Measurements from ENCODE around the gene PET100.
A peak's percentile ranks its signal among the peaks of the same experiment; 100 is the strongest.

Gene PET100

DNA sequence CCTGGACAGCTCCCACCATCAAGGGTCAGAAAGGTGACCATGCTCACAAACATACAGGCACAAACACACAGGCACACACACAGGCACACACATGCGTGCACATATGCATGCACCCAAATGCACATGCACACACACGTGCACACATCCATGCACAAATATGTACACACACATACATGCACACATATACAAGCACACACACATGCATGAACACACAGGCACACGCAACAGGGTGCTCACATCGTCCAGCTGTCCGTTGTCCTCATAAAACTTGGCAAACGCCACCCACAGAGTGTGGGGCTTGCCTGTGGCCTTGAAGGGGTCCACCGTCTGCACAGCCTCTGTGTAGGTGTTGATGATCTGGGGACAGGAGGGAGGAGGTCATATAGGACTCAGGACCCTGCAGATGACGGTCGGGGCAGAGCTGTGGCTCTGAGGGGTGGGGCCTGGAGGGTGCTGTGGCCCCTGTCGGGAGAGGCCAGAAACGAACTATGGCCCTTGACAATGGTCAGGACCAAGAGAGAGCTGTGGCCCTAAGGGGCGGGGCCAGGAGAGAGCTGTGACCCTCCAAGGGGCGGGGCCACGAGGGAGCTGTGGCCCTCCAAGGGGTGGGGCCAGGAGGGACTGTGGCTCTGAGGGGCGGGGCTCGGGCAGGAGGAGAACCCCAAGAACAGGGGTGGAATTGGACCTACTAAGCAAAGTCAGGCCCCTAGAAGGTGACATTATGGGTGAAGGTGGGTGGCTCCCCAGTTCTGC lies 6.5 kb upstream of the PET100 start:
- H3K27me3 Mint-ChIP-seq = no peaks in the 10 kb centered on the region
- peaks cover 16% of the 10 kb centered on the region for H3K4me1 Mint-ChIP-seq
- H3K4me3 Mint-ChIP-seq = no peak overlapping the region
- no peak overlapping the region for H3K27ac Mint-ChIP-seq
- H3K9me3 Mint-ChIP-seq = no peaks in the 10 kb centered on the region
- peaks cover 15% of the 10 kb centered on the region for H3K36me3 Mint-ChIP-seq

DNA sequence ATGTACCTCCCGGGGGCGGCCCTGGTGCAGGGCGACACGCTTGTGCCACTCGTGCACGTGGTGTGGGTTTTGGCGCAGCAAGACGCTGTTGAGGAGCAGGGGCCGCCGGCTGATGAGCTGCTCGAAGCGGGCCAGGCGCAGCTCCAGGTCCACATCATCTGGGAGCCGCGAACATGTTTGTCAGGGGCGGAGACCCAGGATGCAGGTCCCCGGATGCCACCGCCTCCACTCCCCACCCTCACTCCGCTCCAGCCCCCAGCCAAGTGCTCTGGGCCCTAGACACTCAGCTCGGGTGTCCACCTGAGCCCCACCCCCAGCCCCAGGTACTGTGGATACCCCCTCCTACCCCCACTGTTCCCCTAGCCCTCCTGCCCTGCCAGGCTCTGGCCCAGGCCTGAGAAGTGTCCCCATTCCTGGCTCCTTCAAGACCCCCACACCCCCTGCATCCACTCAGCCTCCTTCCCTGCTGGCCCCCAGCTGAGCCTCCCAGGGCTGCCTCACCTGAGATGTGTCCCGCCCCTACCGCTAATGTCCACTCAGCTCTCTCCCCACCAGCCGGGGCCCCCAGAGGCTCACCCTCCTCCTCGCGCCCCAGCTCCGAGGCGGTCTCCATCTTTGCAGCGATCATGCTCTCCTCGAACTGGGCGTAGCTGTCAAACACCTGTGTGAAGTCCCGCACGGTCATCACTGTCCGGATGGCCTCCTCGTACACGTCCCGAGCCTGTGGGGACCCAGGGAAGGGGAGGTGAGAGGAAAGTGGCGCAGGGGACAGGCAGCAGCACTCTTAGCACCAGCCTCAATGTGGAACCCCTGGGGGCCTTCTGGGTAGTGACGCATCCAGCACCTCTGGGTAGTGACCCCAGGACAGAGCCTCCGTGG lies 5.6 kb upstream of the PET100 start:
- H3K9me3 Mint-ChIP-seq = no peaks in the 10 kb centered on the region
- H3K4me3 Mint-ChIP-seq = no peak overlapping the region
- H3K36me3 Mint-ChIP-seq = peaks cover 7% of the 10 kb centered on the region
- H3K4me1 Mint-ChIP-seq = peaks cover 24% of the 10 kb centered on the region
- H3K27ac Mint-ChIP-seq = no peak overlapping the region
- H3K27me3 Mint-ChIP-seq = no peaks in the 10 kb centered on the region

DNA sequence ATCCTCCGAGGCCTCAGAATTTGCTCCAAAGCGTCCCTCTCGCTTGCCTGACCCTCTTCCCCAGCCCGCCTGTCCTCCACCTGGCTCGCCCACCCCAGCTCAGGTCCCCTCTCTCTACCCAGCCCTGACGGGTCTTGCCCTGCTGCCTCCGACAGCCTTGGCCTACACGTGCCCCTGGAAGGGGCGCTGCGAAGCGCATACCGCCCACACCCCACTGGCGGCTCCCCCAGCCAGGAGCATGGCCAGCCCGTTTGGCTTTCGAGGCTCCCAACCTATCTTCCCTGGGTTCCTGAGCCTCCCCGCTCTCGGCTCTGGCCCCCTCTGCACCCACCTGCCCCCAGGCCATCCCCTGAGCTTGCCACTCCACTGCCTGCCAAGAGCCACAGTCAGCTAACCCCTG lies 4.8 kb upstream of the PET100 start:
- H3K27me3 Mint-ChIP-seq = no peaks in the 10 kb centered on the region
- H3K4me1 Mint-ChIP-seq = peaks cover 33% of the 10 kb centered on the region
- H3K36me3 Mint-ChIP-seq = peaks cover 14% of the 10 kb centered on the region
- H3K9me3 Mint-ChIP-seq = no peaks in the 10 kb centered on the region
- H3K4me3 Mint-ChIP-seq = no peak overlapping the region
- no peak overlapping the region for H3K27ac Mint-ChIP-seq

DNA sequence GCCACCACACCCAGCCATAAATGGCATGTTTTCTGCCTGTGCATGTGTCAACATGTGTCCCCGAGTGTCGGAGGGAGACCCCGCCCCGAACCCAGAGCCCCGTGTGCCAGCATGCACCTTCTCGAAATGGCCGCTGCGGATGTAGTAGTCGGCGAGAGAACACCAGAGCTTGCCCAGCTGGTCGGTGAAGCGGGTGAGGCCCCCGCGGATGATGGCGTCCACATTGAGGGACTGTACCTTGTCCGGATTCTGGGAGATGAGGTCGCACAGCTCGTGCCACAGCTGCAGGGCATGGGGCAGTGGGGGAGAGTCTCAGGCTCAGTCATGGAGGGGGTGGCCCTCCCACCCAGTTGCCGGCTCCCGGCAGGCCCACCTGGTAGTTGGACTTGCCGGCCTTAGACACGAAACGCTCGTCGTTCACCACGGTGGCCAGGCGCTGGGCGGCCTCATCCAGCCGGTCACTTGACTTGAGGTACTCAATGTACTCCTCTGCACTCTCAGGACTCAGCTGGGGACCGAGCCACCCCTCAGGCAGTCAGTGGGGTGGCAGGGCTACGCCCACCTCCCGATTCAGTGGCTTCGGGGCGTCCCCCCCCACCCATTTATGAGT lies 3.7 kb upstream of the PET100 start:
- peaks cover 14% of the 10 kb centered on the region for H3K36me3 Mint-ChIP-seq
- H3K9me3 Mint-ChIP-seq = no peaks in the 10 kb centered on the region
- H3K27ac Mint-ChIP-seq = no peak overlapping the region
- H3K4me1 Mint-ChIP-seq = peaks cover 42% of the 10 kb centered on the region
- no peak overlapping the region for H3K4me3 Mint-ChIP-seq
- H3K27me3 Mint-ChIP-seq = no peaks in the 10 kb centered on the region

DNA sequence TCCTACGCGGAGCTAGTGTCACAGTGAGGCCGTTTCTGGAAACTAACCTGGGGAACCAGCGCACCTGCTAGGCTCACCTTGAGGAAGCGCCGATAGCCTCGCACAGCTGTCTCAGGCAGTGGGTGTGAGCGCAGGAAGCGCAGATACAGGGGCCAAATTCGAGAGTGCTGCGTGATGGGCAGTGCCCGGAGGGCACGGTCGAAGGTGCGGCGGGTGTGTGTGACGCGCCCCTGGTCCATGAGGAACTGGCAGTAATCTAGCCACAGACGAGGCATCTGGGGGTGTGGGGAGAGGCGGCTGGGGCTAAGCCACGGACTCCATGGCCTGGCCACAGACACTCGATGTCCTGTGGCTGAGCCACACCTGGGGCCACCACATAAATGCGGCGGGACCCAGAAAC lies 2.4 kb upstream of the PET100 start:
- H3K36me3 Mint-ChIP-seq = peaks cover 14% of the 10 kb centered on the region

DNA sequence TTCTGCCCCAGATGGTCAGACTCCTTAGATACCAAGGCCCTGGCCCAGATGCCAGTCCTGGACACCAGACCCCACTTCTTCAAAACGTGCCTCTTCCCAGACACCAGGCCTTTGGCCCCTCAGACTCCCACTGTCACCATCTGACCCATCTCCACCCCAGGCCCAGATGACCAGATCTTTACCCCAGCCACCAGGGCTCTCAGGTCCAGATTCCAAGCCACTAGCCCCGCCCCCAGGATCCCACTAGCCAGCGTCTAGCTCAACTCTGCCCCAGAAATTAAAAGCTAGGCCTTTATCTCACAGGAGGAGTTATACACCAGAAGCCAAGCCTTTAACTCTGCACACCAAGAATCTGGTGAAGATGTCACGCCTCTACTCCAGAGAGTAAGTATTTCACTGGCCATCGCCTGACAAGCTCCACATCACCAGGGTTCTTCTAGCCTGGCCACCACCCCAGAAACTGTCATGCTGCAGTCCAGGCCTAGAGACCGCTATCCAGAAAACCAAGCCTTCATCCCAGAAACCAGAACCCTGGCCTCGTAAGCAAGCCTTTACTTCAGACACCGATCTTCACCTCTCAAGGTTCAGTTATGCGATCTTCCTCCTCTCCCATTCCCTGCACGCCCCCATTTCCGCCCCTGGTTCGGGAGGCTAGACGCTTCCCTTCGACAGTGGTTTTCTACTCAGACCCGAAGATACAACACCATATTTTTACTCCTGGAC lies 843 bp upstream of the PET100 start:
- Mint-ChIP-seq H3K27ac (peak overlapping the region; percentile 99), H3K9me3 (no peaks in the 10 kb centered on the region), H3K36me3 (peaks cover 9% of the 10 kb centered on the region), H3K27me3 (no peaks in the 10 kb centered on the region), H3K4me1 (peaks cover 41% of the 10 kb centered on the region), H3K4me3 (peak overlapping the region; percentile 99)

More for the DNA sequence above, 2.4 kb upstream of the PET100 start:
- Mint-ChIP-seq H3K4me1 (peaks cover 44% of the 10 kb centered on the region), H3K27me3 (no peaks in the 10 kb centered on the region), H3K4me3 (peak overlapping the region; percentile 11), H3K27ac (no peak overlapping the region), H3K9me3 (no peaks in the 10 kb centered on the region)

DNA sequence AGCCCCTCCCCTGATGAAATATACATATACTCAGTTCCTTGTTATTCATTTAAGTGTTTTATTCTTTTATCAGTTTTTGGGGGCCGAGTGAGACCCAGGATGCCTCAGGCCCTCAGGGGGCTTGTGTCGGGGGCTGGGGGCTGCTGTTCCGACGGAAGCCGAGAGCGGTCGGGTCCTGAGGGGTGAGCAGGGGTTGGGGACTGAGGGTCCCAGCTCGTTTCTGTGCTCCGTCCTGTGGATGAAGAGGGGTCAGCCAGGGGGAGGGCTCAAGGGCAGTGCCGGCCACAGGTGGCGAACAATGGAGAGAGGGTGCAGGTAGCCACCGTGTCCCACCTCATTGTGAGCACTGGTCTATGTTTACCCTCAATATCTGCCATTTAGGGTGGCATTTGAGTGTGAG lies 2.0 kb downstream of the PET100 start:
- Mint-ChIP-seq H3K4me3 (peak overlapping the region; percentile 30), H3K27ac (no peak overlapping the region), H3K9me3 (no peaks in the 10 kb centered on the region), H3K36me3 (peaks cover 9% of the 10 kb centered on the region), H3K4me1 (peaks cover 46% of the 10 kb centered on the region), H3K27me3 (no peaks in the 10 kb centered on the region)

DNA sequence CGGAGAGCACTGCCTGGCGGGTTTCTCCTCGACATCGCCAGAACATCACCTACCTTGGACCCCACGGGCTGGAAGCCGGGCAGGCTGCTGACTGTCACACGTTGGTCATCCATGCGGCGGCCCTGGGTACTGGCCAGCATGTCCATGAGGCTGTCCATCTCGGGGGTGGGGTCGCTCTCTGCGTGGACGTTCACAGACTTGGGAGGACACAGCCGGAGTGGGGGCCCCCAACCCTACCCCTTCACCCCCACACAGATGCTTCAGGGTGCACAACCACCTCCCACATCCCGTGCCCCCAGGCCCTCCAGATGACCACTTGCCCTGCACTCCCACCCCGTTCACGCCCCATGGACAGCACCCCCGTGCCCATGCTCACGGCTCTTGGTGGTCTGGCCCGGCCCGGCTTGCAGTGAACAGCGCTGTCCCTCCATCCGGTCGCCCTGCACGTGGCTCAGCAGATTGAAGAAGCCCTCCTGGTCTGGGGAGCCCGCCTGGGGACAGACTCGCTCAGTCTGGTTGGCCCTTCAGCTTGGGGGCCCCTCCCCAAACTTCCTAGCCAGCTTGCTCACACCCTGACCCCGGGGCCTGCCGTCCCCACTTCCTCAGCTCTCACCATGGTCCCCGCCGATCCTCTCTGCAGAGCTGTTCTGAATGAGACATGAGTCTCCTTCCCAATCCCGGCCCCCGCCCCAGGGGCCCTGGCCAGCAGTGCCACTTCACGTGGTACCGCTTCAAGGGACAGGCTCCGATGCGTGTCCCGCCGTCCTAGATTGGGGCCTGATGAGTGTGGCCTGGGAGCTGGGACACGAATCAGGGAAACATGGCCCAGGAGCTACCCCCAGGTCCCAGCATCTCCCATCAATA lies 3.0 kb downstream of the PET100 start:
- Mint-ChIP-seq H3K4me1 (peaks cover 43% of the 10 kb centered on the region), H3K9me3 (no peaks in the 10 kb centered on the region), H3K36me3 (peaks cover 7% of the 10 kb centered on the region), H3K27me3 (no peaks in the 10 kb centered on the region), H3K4me3 (no peak overlapping the region), H3K27ac (no peak overlapping the region)

DNA sequence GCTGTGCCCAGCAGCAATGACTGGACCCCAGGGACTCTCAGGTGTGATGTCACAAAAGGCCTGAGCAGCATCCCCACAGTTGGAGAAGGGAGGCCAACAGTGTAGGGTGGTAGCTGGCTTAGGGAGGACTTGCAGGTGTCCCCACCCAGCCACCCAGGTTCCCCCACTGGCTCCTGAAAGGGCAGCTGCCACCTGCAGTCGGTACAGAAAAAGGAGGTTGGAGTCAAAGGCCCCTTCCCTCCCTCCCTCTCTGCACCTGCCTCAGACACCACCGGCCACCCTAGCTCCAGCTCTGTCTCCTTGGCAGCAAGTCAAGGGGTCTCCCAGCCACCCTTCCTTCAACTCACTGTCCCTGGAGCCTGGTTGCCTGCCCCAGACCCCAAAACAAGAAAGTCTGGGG lies 4.1 kb downstream of the PET100 start, which contains the start of gene PCP2:
TSS of gene PCP2 (minus strand) at position 22 of the 400 bp plus-strand sequence. CDS start 262 bp downstream, outside the sequence.
- H3K4me1 Mint-ChIP-seq = peaks cover 43% of the 10 kb centered on the region
- peaks cover 7% of the 10 kb centered on the region for H3K36me3 Mint-ChIP-seq
- no peaks in the 10 kb centered on the region for H3K9me3 Mint-ChIP-seq
- H3K4me3 Mint-ChIP-seq = no peak within 1 kb of the TSS
- no peaks in the 10 kb centered on the region for H3K27me3 Mint-ChIP-seq
- H3K27ac Mint-ChIP-seq = no peak within 1 kb of the TSS

DNA sequence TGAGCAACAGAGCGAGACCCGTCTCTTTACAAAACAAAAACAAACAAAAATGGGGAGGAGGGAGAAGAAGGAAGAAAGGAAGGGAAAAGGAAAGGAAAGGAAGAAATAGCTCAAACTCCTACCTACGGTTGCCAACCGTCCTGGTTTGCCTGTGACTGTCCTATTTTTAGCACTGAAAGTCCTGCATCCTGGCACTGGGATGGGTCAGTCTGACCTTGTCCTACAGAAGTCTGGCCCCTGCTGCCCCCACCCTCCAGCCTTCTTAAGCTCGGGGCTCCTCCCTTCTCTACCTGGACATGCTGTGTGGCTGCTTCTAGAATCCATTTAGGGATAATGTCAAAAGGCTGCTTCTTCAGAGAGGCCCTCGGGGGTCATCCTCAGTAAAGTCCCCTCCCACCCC lies 6.1 kb downstream of the PET100 start:
- no peaks in the 10 kb centered on the region for H3K9me3 Mint-ChIP-seq
- H3K36me3 Mint-ChIP-seq = no peaks in the 10 kb centered on the region
- H3K27ac Mint-ChIP-seq = no peak overlapping the region
- H3K4me1 Mint-ChIP-seq = peaks cover 40% of the 10 kb centered on the region
- H3K27me3 Mint-ChIP-seq = no peaks in the 10 kb centered on the region
- peak overlapping the region; percentile 79 for H3K4me3 Mint-ChIP-seq

DNA sequence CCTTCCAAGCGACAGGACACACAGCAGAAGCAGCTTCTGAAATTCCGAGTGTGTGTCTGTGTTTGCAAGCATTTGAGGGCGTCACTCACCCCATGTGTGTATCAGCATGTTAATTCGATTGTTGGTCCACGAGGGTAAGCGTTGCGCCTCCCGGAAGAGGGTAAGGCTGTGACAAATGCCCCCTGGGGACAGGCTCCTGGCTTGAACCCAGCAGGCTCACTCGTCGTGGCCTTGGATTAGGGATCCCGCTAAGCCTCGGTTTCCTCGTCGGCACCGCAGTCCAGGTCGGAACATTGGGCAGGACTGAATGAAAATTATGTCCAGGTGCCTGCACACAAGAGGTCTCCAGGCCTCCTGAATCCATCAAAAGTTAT lies 6.7 kb downstream of the PET100 start:
- H3K4me3 Mint-ChIP-seq = peak overlapping the region; percentile 83
- H3K27me3 Mint-ChIP-seq = no peaks in the 10 kb centered on the region
- no peaks in the 10 kb centered on the region for H3K9me3 Mint-ChIP-seq
- H3K36me3 Mint-ChIP-seq = no peaks in the 10 kb centered on the region
- H3K4me1 Mint-ChIP-seq = peaks cover 36% of the 10 kb centered on the region
- no peak overlapping the region for H3K27ac Mint-ChIP-seq

DNA sequence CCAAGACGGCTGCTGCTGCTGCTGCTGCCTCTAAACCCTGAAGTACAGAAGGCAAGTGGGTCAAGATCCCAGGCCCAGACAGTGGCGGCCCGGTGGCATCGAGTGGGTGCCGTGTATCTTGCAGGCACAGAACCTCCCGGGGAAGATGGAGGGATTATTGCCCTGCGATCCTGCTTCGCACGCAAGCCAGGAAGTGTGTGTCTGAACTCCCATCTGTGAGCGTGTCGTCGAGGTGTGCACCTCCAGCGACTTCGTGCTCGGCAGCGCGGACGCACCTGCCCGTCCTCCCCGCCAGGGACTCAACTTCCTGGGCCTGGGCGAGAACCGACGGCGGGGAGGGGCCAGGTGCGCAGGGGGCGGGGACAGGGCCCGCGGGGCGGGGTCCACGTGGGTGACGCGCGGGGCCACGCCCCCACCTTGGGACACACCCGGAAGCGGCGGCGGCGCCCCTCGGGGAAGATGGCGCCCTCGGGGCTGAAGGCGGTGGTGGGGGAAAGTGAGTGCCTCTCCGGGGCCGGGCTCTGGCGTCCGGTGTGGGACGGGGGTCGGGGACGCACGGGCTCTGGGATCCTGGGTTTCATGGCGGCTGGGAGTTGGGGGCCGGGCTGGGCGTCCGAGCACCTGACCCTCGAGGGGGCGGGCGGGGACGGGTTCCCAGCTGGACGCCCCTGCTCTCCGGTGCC lies 7.2 kb downstream of the PET100 start, which contains the start of gene STXBP2:
TSS of gene STXBP2 (plus strand) at position 420 of the 683 bp plus-strand sequence. CDS start at position 460, 40 bp downstream.
- Mint-ChIP-seq H3K4me1 (peaks cover 36% of the 10 kb centered on the region), H3K9me3 (no peaks in the 10 kb centered on the region), H3K27me3 (no peaks in the 10 kb centered on the region), H3K27ac (peak within 1 kb of the TSS; percentile 74), H3K4me3 (peak within 1 kb of the TSS; percentile 83), H3K36me3 (no peaks in the 10 kb centered on the region)

DNA sequence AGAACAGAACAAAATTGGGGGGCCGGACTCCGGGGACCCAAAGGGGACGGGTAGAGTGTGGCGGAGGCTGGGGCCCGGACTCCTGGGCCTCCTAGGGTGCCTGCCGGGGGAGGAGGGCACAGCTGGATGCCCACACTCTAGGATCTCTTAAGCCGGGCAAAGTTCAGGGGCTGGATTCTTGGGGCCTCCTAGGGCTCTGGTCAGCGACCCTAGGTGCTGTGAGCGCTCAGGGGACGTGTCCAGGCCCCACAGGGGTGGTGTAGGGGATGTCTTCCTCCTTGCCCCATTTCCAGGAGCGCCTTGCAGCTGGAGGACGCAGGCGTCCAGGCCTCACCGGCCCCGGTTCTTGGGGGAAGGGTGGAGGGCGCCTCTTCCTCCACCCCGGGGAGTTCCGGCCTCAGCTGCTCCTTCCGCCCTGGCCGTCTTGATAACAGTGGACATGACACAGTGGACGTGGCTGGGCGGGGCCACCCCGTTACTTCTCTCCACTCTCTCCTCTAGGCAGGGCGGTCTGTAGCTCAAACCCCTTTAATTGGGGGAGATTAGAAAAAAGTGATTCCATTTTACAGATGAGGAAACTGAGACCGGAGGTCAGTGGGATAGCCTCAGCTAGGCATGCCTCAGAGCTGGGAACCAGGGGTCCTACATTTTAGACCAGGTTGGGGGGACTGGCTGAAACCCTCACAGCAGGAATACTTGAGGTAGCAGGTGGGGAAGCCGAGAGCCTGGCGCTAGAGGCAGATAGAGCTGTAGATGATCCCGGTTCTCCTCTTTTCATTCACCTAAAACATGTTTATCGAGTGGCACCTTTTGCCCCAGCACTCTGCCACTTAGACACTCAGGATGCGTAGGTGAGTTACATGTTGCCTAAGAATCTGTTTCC lies 8.0 kb downstream of the PET100 start:
- Mint-ChIP-seq H3K4me3 (peak overlapping the region; percentile 83), H3K27ac (peak overlapping the region; percentile 51), H3K4me1 (peaks cover 36% of the 10 kb centered on the region), H3K27me3 (no peaks in the 10 kb centered on the region), H3K36me3 (no peaks in the 10 kb centered on the region), H3K9me3 (no peaks in the 10 kb centered on the region)
